GM13977 (cell line): ENCODE results near the gene TANGO6.
"Not testable (repeated sequence)": the region's sequence is repeated elsewhere in the genome, so short reads cannot be mapped to it uniquely, and the experiment has no call there.

ENCODE experiments used
- DNase-seq: peaks from one replicate; pipeline ENCODE4 v3.0.0; 2012; ENCODE audit warnings: low spot score
- CTCF ChIP-seq: IDR thresholded peaks from 2 replicates; pipeline ENCODE4 v1.5.1; 2012; ENCODE audit warnings: mild to moderate bottlenecking, control low read depth; ENCODE audit not compliant: insufficient read depth; ENCODE audit errors: extremely low read depth, missing control alignments
- in situ Hi-C: fragments of 300-500 bp; cut with MboI; formaldehyde crosslinking; loops from one replicate; pipeline ENCODE4 v1.12.0; 2022; ENCODE audit warnings: low sequenced_read_pairs, low pct_unique_long_range_greater_than_20kb, mixed read lengths, inconsistent platforms; ENCODE audit not compliant: unreplicated experiment

TANGO6 gene

DNA sequence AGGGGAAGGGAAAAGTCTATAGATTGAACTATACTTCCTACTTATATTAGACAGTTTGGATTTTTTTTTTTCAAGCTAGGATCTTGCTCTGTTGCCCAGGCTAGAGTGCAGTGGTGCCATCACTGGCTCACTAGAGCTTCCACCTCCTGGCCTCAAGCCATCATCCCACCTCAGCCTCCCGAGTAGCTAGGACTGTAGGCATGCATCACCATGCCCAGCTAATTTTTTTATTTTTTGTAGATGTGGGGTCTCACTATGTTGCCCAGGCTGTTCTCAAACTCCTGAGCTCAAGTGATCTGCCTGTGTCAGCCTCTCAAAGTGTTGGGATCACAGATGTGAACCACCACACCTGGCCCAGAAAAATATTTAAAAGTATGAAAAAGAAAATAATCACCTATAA is 141.1 kb downstream of the TANGO6 start:
- no peak for TF ChIP-seq CTCF
- no peak for DNase-seq
- in situ Hi-C loops, result no loop called here

DNA sequence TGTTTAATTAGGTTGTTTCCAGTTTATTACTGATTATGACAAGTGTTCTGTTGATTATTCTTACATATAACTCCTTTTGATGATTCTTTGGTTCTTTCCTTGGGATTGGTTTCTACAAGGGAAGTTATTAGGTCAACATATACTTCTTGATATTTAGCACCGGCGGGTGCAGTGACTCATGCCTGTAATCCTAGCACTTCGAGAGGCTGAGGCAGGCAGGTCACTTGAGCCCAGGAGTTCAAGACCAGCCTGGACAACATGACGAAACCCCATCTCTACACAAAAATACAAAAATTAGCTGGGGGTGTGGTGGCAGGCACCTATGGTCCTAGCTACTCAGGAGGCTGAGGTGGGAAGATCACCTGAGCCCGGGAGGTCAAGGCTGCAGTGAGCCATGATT is 141.9 kb downstream of the TANGO6 start:
- in situ Hi-C loops, result no loop called here
- no peak for DNase-seq
- no peak for TF ChIP-seq CTCF

DNA sequence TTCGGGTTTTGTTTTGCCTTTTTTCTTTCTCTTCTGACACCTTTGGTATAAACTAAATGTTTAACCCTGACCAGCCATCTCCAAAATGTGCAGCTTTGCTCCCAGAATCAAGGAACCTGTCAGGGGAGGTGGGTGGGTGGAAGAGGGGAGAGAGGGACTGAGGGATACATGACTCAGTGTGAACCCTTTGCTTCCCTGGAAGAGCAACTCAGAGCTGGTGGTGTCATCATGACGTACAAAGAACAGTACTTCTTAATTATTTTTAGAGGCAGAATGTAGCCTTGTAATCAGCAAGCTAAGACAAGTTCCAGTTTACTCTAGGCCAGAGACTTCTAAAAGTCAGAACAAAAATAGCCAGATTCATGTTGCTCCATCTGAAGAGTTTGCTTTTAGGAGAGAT is 142.5 kb downstream of the TANGO6 start:
- no peak for DNase-seq
- TF ChIP-seq CTCF, result no peak
- in situ Hi-C loops, result no loop called here

DNA sequence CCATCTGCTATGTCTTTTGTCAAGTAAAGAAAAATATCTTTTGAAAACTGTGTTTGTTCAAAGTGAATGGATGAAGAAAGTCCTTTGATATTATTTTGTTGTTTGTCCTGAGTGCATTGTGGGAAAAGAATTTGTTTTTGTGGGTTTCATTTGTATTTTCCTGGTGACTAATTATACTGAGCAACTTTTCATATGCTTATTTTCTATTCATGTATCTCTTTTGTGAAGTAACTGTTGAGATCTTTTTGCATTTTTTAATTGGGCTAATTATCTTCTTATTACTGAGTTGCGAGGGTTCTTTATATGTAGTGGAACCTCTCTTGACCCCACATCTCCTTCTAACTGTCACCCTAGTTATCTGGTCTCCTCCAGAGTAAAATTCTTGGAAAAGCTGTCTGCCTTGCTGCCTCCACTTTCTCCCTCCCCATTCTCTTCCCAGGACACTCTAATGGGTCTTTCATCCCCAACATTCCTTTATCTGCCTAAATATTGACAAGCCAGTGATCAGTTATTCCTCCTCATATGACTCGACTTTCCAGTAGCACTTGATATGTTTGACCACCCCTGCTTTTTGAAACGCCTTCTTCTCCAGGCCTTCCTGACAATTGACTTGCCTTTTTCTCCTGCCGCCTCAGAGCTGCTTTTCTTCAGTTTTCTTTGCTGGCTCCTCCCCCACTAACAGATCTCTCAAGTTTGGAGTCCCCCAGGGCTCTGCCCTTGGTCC is 144.6 kb downstream of the TANGO6 start:
- no peak for DNase-seq
- in situ Hi-C loops, result no loop called here
- TF ChIP-seq CTCF, result no peak

GRCh38 chr16:68990172-68990845 is 147.0 kb downstream of the TANGO6 start:
- in situ Hi-C loops, DNase-seq: not testable (repeated sequence)
- TF ChIP-seq CTCF, result peak; percentile 15

DNA sequence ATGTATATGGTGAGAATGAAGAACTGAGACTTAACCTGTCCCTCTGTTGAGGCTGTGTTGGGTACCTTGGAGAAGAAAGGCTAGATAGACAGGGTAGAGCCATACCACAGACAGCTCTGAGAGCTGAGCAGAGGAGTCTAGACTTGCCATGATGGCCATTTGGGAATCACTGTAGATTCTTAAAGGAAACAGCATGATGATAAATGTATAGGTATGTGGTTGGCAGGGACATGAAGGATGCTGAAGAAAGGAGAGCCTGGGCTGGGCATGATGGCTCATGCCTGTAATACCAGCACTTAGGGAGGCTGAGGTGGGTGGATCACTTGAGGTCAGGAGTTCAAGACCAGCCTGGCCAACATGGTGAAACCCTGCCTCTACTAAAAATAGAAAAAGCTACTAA is 147.7 kb downstream of the TANGO6 start:
- no peak for DNase-seq
- TF ChIP-seq CTCF, result no peak
- in situ Hi-C loops, result no loop called here
